Dendritic cell treated with granulocyte-macrophage colony-stimulating factor and Interleukin-4, amounts not matched to agents 40 ng/mL and 50 ng/mL, for 4 days (primary cell): ENCODE measurements around the gene CACNA1C.
A peak's percentile ranks its signal among the peaks of the same experiment; 100 is the strongest.

Experiments used
- H3K27ac Mint-ChIP-seq: one replicate; pipeline ENCODE4 v1.8.0; 2022; ENCODE audit warnings: mild to moderate bottlenecking, mixed read lengths
- H3K27me3 Mint-ChIP-seq: one replicate; pipeline ENCODE4 v1.8.0; 2022; ENCODE audit warnings: mild to moderate bottlenecking, mixed read lengths
- H3K36me3 Mint-ChIP-seq: one replicate; pipeline ENCODE4 v1.8.0; 2022; ENCODE audit warnings: low read depth, mixed read lengths
- H3K4me1 Mint-ChIP-seq: one replicate; pipeline ENCODE4 v1.8.0; 2022; ENCODE audit warnings: low read depth, mixed read lengths
- H3K4me3 Mint-ChIP-seq: one replicate; pipeline ENCODE4 v1.8.0; 2022; ENCODE audit warnings: mild to moderate bottlenecking, moderate library complexity, mixed read lengths
- H3K9me3 Mint-ChIP-seq: one replicate; pipeline ENCODE4 v1.8.0; 2022; ENCODE audit warnings: mixed read lengths
- intact Hi-C: fragments of 100-400 bp; cut with micrococcal nuclease; formaldehyde crosslinking; loops from one replicate; pipeline ENCODE4 v1.15.0; 2022

CACNA1C gene

DNA sequence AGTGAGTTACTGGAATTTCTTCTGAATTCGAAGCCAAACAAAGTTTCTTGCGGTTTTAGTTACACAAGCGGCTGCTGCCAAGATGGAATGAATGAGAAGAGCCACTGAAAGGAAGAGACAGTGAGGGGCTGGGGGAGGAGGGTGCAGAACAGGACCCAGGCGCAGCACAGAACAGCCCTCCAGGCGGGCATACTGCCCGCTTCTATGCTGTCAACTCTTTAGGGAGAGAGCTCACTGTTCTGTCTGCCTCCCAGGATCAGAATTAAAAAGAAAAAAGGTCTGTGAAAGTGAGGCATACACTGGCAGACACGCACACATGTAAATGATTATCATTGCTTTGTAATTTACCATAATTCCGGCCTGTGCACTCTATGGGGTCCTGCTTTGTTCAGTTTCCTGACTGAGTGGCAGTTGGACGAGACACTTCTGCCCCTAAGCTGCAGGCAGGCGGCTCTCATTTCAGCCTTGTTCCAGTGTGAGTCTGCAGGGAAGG lies 231.6 kb downstream of the CACNA1C start:
- Mint-ChIP-seq H3K9me3 (peaks cover 11% of the 10 kb centered on the region), H3K4me1 (peaks cover 55% of the 10 kb centered on the region), H3K36me3 (no peaks in the 10 kb centered on the region), H3K27me3 (peaks cover 4% of the 10 kb centered on the region), H3K27ac (peak overlapping the region; percentile 78), H3K4me3 (peak overlapping the region; percentile 54)
- intact Hi-C loops: loop anchor here (5.0 kb wide), 1 partner anchor 227 kb away; no protein-coding TSS in a partner anchor

DNA sequence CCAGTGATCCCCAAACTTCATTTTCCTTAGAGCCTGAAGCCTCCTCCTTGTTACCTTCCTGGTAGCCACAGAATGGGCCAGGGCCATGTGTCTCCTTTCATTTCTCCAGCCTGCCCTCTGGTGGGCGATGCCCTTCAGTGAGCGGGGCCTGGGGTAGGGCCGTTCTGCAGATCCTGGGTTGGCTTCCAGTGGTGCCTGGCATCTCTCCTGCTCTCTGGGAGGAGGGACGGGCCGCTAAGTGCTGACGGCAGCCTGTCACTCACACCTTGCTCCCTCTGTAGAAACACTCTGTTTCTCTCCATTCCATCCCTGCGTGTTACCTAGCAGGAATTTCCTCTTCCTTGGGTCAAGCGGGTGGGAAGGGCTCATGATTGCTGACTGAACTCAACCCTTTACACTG lies 232.1 kb downstream of the CACNA1C start:
- Mint-ChIP-seq H3K27me3 (peaks cover 4% of the 10 kb centered on the region), H3K36me3 (no peaks in the 10 kb centered on the region), H3K4me3 (no peak overlapping the region), H3K9me3 (peaks cover 11% of the 10 kb centered on the region), H3K4me1 (peaks cover 60% of the 10 kb centered on the region), H3K27ac (peak overlapping the region; percentile 78)
- intact Hi-C loops: loop anchor here (5.0 kb wide), 1 partner anchor 228 kb away; no protein-coding TSS in a partner anchor

GRCh38 chr12:2285462-2285861 lies 232.7 kb downstream of the CACNA1C start:
- Mint-ChIP-seq H3K27ac (no peak overlapping the region), H3K27me3 (peaks cover 4% of the 10 kb centered on the region), H3K4me1 (peaks cover 66% of the 10 kb centered on the region), H3K4me3 (no peak overlapping the region), H3K9me3 (peaks cover 11% of the 10 kb centered on the region), H3K36me3 (no peaks in the 10 kb centered on the region)
- intact Hi-C loops: no loop called here

DNA sequence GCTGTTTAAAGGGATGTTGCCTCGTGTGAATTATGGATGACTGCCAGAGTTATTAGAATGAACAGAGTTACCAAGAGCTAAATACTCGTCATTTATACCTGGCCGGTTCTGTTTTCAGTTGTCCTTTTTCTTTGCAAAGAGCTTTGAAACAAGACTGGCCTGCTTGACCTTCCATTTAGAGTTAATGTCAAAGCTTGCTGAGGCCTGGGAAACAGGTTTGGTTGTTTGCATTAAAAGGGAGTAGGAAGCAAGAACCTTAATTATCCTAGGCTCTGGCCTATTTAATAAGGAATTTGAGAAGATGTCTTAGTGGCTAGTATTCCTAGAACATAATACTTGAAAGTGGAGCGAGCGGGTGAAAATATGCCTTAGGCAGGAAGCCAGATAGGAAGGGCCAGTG lies 233.3 kb downstream of the CACNA1C start:
- H3K9me3 Mint-ChIP-seq: peaks cover 9% of the 10 kb centered on the region
- intact Hi-C loops: no loop called here
- peaks cover 4% of the 10 kb centered on the region for H3K27me3 Mint-ChIP-seq
- peaks cover 72% of the 10 kb centered on the region for H3K4me1 Mint-ChIP-seq
- no peak overlapping the region for H3K4me3 Mint-ChIP-seq
- no peaks in the 10 kb centered on the region for H3K36me3 Mint-ChIP-seq
- no peak overlapping the region for H3K27ac Mint-ChIP-seq

- H3K27me3 Mint-ChIP-seq: peaks cover 4% of the 10 kb centered on the region
Observed at GRCh38 chr12:2286461-2287131, 233.8 kb downstream of the CACNA1C start.

DNA sequence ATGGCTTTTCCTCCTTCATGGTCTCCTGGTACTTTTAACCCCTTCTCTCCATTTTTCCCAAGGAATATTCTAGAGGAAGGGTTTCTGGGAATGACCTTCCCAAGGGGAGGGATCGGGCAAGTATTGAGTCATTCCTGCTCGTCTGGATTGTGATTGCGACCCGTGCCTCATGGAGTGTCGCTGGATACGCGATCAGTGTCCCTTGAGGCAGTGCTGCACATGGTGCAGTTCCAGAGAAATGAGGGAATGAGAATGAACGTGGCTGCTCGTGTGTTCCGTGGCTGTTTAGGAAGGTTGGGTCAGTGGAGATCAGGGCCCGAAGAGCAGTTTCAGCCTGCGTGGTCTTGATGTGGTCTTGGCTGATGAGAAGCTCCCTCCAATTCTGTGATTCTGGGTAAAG lies 234.4 kb downstream of the CACNA1C start:
- H3K36me3 Mint-ChIP-seq: no peaks in the 10 kb centered on the region
- H3K4me3 Mint-ChIP-seq: no peak overlapping the region
- H3K9me3 Mint-ChIP-seq: no peaks in the 10 kb centered on the region
- peak overlapping the region; percentile 53 for H3K27ac Mint-ChIP-seq
- peaks cover 83% of the 10 kb centered on the region for H3K4me1 Mint-ChIP-seq
- peaks cover 4% of the 10 kb centered on the region for H3K27me3 Mint-ChIP-seq
- intact Hi-C loops: no loop called here

More at GRCh38 chr12:2286461-2287131, 233.8 kb downstream of the CACNA1C start:
- H3K4me3 Mint-ChIP-seq: no peak overlapping the region
- peaks cover 3% of the 10 kb centered on the region for H3K9me3 Mint-ChIP-seq
- H3K27ac Mint-ChIP-seq: peak overlapping the region; percentile 53
- H3K36me3 Mint-ChIP-seq: no peaks in the 10 kb centered on the region
- intact Hi-C loops: no loop called here
- H3K4me1 Mint-ChIP-seq: peaks cover 77% of the 10 kb centered on the region

- Mint-ChIP-seq H3K27me3 (peaks cover 4% of the 10 kb centered on the region), H3K27ac (peak overlapping the region; percentile 53), H3K9me3 (no peaks in the 10 kb centered on the region), H3K4me1 (peaks cover 87% of the 10 kb centered on the region), H3K4me3 (no peak overlapping the region), H3K36me3 (no peaks in the 10 kb centered on the region)
- intact Hi-C loops: no loop called here
Observed at GRCh38 chr12:2287589-2287988, 234.8 kb downstream of the CACNA1C start.

DNA sequence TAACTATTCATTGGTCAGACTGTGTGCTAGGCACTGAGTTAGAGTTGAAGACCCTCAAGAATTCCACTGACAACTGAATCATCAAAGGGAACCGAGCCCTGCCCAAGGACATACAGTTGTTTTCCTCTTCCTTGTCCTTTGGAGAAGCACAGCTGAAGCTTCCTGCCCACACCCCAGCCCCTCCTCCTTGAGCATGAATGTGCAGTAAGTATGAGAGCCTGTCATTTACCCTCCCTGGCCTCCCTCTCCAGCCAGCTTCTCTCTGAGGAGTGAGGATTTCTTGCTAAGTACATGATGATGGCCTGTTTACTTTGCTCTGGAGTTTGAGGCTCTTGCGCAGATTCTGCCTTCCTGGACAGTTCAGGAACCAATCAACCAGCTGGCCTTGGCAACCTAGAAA lies 235.2 kb downstream of the CACNA1C start:
- H3K4me1 Mint-ChIP-seq: peaks cover 83% of the 10 kb centered on the region
- H3K27me3 Mint-ChIP-seq: peaks cover 4% of the 10 kb centered on the region
- H3K9me3 Mint-ChIP-seq: no peaks in the 10 kb centered on the region
- no peaks in the 10 kb centered on the region for H3K36me3 Mint-ChIP-seq
- H3K27ac Mint-ChIP-seq: peak overlapping the region; percentile 48
- no peak overlapping the region for H3K4me3 Mint-ChIP-seq
- intact Hi-C loops: no loop called here

DNA sequence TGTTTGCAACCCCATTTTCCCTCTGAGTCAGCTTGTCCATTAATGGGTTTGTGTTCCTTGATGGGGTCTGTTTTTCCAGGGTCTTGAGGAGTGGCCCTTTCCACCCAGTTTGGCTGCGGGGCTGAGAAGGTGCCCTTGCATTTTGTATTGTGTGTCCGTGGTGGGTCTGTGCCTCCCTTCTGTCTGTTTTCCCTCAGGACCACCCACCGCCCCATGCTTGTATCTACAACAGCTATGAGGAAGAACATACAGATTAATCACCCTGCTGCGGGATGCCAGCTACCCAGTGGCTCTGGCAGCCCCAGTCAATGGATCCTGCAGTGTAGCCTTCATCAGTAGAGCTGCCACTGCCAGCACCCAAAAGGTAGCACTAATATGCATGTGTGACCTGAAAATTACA lies 235.7 kb downstream of the CACNA1C start:
- no peak overlapping the region for H3K4me3 Mint-ChIP-seq
- peaks cover 79% of the 10 kb centered on the region for H3K4me1 Mint-ChIP-seq
- peak overlapping the region; percentile 48 for H3K27ac Mint-ChIP-seq
- peaks cover 4% of the 10 kb centered on the region for H3K27me3 Mint-ChIP-seq
- intact Hi-C loops: no loop called here
- H3K36me3 Mint-ChIP-seq: no peaks in the 10 kb centered on the region
- H3K9me3 Mint-ChIP-seq: no peaks in the 10 kb centered on the region

DNA sequence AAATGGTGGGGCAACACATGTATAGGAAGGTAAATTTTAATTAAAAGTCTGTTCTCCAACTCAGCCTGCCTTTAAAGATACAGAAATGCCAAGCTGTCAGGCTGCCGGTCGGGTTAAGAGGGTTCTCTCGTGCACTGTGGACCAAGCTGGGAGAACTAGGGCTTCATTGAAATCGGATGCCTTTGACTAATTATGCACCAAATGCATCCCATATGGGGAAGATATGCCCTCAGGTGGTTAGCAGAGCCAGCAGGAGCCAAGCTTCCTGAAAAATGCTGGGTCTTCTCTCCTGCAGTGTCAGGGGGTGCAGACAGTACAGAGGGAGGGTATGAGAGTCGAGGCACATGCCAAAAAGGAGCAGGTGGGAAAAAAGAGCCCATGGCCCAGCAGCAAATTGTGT lies 236.1 kb downstream of the CACNA1C start:
- Mint-ChIP-seq H3K27me3 (peaks cover 4% of the 10 kb centered on the region), H3K27ac (peak overlapping the region; percentile 48), H3K36me3 (no peaks in the 10 kb centered on the region), H3K9me3 (no peaks in the 10 kb centered on the region), H3K4me3 (no peak overlapping the region), H3K4me1 (peaks cover 76% of the 10 kb centered on the region)
- intact Hi-C loops: no loop called here

DNA sequence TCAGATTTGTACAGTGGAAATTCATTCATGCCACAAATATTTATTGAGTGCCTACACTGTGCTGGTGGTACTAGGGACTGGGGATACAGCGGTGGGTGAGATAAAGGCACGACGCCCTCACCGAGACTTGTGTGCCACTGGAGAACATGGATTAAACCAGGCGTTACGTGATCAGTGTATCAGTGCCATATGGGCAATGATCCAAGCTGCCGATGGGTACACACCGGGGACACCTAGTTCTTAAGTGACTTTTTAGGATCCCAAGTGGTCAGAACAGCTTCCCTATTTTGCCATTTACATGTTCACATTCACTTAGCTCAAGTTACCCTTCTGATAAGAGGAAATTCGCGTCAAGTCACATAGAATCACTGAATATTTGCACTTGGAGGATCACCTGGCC lies 236.7 kb downstream of the CACNA1C start:
- H3K9me3 Mint-ChIP-seq: no peaks in the 10 kb centered on the region
- peaks cover 76% of the 10 kb centered on the region for H3K4me1 Mint-ChIP-seq
- no peak overlapping the region for H3K27ac Mint-ChIP-seq
- intact Hi-C loops: no loop called here
- peaks cover 4% of the 10 kb centered on the region for H3K27me3 Mint-ChIP-seq
- H3K4me3 Mint-ChIP-seq: no peak overlapping the region
- H3K36me3 Mint-ChIP-seq: no peaks in the 10 kb centered on the region

DNA sequence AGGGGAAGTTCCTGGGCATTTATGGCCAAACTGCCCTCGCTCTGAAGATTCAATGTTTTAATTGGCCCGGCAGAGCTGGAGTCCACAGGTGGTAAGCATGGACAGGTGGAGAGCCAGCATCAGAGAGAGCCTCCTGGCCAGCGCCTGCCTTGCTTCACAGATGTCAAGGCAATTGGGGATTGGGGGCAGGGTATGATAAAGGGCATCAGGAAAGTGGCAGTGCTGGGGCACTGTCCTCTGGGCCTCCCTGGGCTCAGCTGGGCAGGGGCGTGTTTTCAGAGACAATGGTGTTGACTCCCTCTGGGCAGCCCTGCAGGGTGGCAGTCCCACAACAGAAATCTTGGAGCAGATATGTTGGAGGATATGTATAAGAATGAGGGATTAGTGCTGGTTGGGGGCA lies 237.3 kb downstream of the CACNA1C start:
- Mint-ChIP-seq H3K36me3 (no peaks in the 10 kb centered on the region), H3K27me3 (no peaks in the 10 kb centered on the region), H3K4me3 (no peak overlapping the region), H3K27ac (peak overlapping the region; percentile 65), H3K4me1 (peaks cover 76% of the 10 kb centered on the region), H3K9me3 (no peaks in the 10 kb centered on the region)
- intact Hi-C loops: no loop called here

DNA sequence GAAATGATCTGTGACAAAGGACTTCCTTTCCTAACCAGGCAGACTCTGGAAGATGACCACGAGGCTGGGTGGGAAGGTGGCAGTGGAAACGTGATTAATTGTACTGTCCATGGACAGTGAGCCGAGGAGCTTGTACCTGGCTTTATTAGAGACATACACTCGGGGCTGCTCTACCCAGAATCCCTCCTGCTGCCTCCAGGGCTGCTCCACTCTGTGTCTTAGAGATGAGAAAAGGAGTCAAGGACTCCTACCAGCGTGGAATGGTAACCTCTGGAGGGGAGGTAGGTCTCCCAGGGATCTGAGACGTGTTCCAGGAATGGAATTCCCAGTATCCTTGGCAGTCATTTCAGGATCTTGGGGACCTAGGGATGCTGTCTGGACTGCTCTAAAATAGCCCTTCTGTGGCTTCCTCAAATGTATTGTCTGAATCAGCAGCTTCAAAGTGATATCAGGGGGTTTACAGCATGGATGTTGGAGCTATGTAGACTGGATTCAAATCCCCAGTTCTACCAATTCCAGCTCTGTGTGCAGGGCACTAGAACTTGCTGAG lies 237.8 kb downstream of the CACNA1C start:
- Mint-ChIP-seq H3K4me3 (no peak overlapping the region), H3K9me3 (no peaks in the 10 kb centered on the region), H3K27me3 (no peaks in the 10 kb centered on the region), H3K36me3 (no peaks in the 10 kb centered on the region), H3K4me1 (peaks cover 80% of the 10 kb centered on the region), H3K27ac (peak overlapping the region; percentile 65)
- intact Hi-C loops: no loop called here

- Mint-ChIP-seq H3K4me3 (no peak overlapping the region), H3K27ac (no peak overlapping the region), H3K4me1 (peaks cover 83% of the 10 kb centered on the region), H3K9me3 (no peaks in the 10 kb centered on the region), H3K27me3 (no peaks in the 10 kb centered on the region), H3K36me3 (no peaks in the 10 kb centered on the region)
- intact Hi-C loops: no loop called here
Observed at GRCh38 chr12:2291182-2291832, 238.5 kb downstream of the CACNA1C start.
